Hematopoietic multipotent progenitor cell treated with erythropoietin and hydrocortisone succinate and interleukin-3 and kit ligand, for 6 days (in vitro differentiated cells): ENCODE results near the gene BTG4.

Experiments
- DNase-seq: peaks from one replicate; pipeline ENCODE4 v3.0.0-alpha.2; 2015

Gene BTG4

GRCh38 chr11:111512296-111513239 lies at the start of gene BTG4:
Gene BTG4 (minus strand): TSS chr11:111512386. CDS start chr11:111498776, 13,610 bp downstream.
- DNase-seq = peak; percentile 25

DNA sequence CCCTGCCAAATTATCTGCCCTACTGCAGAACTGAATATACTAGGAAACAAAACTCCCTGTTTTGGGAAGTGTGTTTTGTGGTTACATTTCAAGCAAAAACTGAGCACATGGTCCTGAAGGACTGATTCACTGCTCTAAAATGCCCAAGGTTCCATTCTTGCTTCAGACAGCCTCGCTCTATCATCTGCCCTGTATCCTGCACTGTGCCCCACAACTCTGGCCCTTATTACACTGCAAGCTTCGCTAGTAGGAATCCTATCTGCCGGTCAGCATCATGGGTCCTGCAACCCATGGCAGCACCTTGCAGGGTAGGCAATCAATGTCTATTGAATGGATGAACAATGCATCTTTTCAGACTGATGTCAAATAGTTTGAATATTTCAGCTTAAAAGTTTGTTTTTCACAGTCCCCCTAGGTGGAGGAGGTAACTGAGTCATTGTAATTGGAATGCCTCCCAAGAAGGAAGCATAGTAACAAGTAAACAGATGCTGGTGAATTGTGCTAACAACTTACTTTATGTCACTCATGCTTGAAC lies 49.7 kb upstream of the BTG4 start:
- DNase-seq = no peak

DNA sequence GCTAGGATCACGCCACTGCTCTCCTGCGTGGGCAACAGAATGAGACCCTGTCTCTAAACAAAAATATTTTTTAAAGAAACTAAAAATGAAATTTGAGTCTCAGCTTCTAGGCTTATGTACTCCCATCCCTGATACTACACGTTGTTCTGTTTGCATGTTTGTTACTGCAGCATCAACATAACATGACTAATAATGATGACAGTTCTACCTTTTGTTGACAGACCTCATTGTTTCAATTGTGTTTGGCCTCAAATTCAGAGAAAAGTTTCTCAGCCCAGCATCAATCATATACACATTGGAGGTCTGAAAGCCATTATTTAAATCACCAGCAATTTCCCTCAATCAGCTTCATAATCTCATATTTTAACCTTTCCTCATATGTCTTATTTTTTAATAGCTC lies 49.1 kb upstream of the BTG4 start:
- no peak for DNase-seq

- no peak for DNase-seq
These were observed 48.6 kb upstream of the BTG4 start for GRCh38 chr11:111560800-111561199.

DNA sequence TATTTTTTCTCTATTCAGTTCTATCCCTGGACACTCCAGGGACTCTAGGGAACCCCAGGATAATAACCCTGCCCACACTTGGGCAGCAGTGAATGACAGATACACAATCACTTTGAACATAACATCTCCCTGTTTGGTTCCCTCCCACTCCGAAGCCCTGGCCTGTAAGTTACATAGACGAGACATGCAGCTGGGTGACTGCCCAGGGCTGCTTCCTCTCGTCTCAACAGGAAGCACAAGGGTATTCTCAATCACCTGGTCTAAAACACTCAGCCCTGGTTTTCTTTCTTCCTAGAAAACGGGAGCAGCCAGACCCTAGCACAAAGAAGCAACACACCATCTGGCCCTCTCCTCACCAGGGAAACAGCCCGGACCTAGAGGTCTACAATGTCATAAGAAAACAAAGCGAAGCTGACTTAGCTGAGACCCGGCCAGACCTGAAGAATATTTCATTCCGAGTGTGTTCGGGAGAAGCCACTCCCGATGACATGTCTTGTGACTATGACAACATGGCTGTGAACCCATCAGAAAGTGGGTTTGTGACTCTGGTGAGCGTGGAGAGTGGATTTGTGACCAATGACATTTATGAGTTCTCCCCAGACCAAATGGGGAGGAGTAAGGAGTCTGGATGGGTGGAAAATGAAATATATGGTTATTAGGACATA lies 47.7 kb upstream of the BTG4 start:
- DNase-seq = no peak

GRCh38 chr11:111557425-111558111 lies 45.4 kb upstream of the BTG4 start:
- no peak for DNase-seq

DNA sequence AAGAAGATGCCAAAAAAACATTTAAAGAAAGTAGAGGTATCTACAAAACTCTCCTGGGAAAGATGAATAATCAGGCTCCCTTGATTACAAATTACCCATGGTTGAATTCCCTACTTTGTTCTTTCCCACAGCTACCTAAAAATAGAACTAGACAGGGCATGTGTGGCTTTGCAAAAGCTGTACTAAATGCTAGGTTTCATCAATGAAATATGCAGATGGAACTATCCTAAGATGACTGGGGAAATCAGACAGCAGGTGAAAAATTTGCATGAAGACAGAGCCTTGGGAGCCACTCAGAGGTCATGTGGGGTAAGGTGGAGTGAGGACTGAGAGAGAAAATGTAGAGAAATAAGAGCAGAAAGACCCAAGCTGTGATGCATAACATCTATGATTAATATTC lies 43.1 kb upstream of the BTG4 start:
- DNase-seq = no peak

GRCh38 chr11:111554532-111554931 lies 42.3 kb upstream of the BTG4 start:
- no peak for DNase-seq

- no peak for DNase-seq
These were observed 38.1 kb upstream of the BTG4 start for GRCh38 chr11:111550258-111550657.

GRCh38 chr11:111549869-111550203 lies 37.6 kb upstream of the BTG4 start:
- no peak for DNase-seq

- no peak for DNase-seq
These were observed 37.1 kb upstream of the BTG4 start for GRCh38 chr11:111549196-111549868.

- DNase-seq = no peak
These were observed 36.3 kb upstream of the BTG4 start for GRCh38 chr11:111548525-111548924.

DNA sequence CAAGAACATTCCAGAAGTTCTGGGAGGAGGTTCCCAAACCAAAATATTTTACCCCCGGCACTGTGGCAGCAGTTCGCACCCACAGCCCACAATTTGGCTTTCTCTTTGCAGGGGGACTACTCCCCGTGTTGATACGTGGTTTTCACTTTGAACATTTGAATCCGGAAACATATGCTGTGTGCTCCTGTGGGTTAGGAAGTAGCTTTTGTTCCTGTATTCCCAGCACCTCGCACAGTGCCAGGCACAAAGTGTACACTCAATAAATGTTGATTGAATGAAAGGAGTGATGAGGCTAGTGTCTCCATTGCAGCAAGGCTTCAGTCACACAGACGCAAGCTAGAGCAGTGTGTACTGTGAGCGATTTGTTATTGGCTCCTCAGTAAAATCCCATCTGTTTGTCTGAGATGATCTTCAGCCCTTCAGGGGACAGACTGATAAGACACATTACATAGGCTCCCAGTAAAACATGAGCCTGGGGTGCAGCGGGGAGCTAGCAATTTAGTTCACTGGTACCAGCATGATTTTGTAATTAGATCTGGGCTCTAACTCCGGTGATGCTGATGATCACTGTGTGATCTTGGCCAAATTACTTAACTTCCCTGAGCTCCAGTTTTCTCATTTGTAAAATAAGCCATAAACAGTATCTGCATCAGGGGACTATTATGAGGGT lies 30.6 kb upstream of the BTG4 start:
- no peak for DNase-seq

- DNase-seq = no peak
These were observed 29.3 kb upstream of the BTG4 start for GRCh38 chr11:111541254-111542061.

- no peak for DNase-seq
These were observed 28.7 kb upstream of the BTG4 start for GRCh38 chr11:111540937-111541253.

DNA sequence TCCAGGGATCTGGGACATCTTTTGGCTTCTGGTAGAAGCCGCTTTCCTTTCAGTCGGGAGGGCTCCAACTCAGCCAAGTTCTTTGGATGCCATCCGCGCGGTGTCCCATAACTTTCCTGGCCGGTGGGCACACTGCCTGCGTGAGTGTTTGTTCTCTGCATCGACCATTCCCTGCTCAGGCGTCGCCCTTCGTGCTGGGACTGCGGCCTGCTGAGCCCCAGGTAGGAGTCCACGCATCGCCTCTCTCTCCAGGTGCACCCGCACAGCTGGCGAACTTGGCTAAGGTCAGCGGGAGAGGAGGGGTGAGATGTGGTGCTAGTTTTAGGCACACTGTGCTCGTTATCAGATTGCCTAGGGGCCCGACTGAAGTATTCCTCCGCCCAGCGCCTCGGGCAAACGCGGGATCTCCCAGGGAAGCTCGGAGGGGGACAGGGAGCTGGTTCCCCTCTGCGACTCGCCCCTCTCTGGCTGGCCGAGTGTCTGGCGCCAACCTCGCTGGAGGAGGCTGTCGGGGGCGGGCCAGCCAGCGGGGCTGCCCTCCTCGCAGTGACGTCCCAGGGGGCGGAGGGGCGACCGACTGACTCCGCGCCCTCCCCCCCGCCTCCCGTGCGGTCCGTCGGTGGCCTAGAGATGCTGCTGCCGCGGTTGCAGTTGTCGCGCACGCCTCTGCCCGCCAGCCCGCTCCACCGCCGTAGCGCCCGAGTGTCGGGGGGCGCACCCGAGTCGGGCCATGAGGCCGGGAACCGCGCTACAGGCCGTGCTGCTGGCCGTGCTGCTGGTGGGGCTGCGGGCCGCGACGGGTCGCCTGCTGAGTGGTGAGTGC lies 28.1 kb upstream of the BTG4 start, which contains the start of gene LAYN:
TSS of gene LAYN (plus strand) at position 607 of the 823 bp plus-strand sequence. CDS start at position 731, 124 bp downstream.
- peak; percentile 16 for DNase-seq

- no peak for DNase-seq
These were observed 27.4 kb upstream of the BTG4 start for GRCh38 chr11:111539426-111540113.

DNA sequence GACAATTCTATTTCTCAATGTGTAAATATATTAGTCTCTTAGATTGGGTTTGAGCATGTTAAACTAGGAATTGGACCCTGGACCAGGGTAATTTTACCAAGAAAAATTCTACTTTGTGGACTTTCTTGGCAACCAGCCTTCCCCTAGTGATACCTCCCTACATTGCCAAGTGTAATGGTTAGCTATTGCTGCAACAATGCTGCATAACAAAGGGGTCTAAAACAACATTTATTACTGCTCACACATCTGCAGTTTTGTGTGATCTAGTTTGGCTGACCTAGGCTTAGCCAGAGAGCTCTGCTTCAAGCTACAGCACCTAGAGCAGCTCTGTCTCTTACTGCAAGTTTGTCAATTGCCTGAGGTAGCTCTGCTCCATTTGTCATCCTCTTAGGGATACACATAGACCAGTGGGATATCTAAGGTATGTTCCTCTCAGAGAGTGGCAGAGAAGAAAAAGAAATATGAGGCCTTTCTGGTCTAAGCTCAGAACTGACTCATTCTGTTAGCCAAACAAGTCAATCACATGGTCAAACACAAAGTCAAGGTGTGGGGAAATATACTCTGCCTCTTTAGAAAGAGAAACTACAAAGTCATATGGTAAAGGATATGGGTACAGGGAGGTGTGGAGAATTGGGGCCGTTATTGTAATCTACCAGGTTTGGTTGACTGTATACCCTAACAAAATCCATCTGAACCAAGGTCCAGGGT lies 26.4 kb upstream of the BTG4 start:
- no peak for DNase-seq

- DNase-seq = no peak
These were observed 25.2 kb upstream of the BTG4 start for GRCh38 chr11:111537336-111537860.
